ENCODE measurements around the gene ICAM3.
"Not testable (repeated sequence)": the region's sequence is repeated elsewhere in the genome, so short reads cannot be mapped to it uniquely, and the experiment has no call there.

The ICAM3 gene

GRCh38 chr19:10339380-10339960, at the start of gene ICAM3:
TSS of gene ICAM3 (minus strand) at chr19:10339624. CDS start at chr19:10339614, 10 bp downstream.
- peak; percentile 60 for DNase-seq

GRCh38 chr19:10388957-10389356, 49.5 kb upstream of the ICAM3 start:
- DNase-seq: peak; percentile 72

- no peak for DNase-seq
These were observed 45.2 kb upstream of the ICAM3 start for GRCh38 chr19:10384580-10384979.

GRCh38 chr19:10383223-10383499, 43.7 kb upstream of the ICAM3 start:
- not testable (repeated sequence) for DNase-seq

- DNase-seq: peak; percentile 97
These were observed 41.1 kb upstream of the ICAM3 start, which contains the start of gene TYK2 for GRCh38 chr19:10380313-10381102. TSS of gene TYK2 (minus strand) at chr19:10380572. CDS start at chr19:10378406, 2,166 bp downstream.

- no peak for DNase-seq
These were observed 40.5 kb upstream of the ICAM3 start for GRCh38 chr19:10379880-10380312.

GRCh38 chr19:10378124-10378523, 38.7 kb upstream of the ICAM3 start:
- no peak for DNase-seq

GRCh38 chr19:10377140-10377640, 37.8 kb upstream of the ICAM3 start:
- not testable (repeated sequence) for DNase-seq

GRCh38 chr19:10374931-10375330, 35.5 kb upstream of the ICAM3 start:
- DNase-seq: no peak

- DNase-seq: peak; percentile 53
These were observed 33.3 kb upstream of the ICAM3 start for GRCh38 chr19:10372690-10373089.

- DNase-seq: no peak
These were observed 28.8 kb upstream of the ICAM3 start for GRCh38 chr19:10368101-10368803.

- not testable (repeated sequence) for DNase-seq
These were observed 27.6 kb upstream of the ICAM3 start for GRCh38 chr19:10366950-10367512.

- no peak for DNase-seq
These were observed 26.1 kb upstream of the ICAM3 start for GRCh38 chr19:10365518-10365917.

- no peak for DNase-seq
These were observed 25.2 kb upstream of the ICAM3 start for GRCh38 chr19:10364644-10365043.

- no peak for DNase-seq
These were observed 24.4 kb upstream of the ICAM3 start for GRCh38 chr19:10363789-10364281.

- no peak for DNase-seq
These were observed 22.8 kb upstream of the ICAM3 start for GRCh38 chr19:10362259-10362658.

GRCh38 chr19:10361569-10362011, 22.2 kb upstream of the ICAM3 start:
- DNase-seq: no peak

GRCh38 chr19:10356431-10356830, 17.0 kb upstream of the ICAM3 start:
- no peak for DNase-seq

GRCh38 chr19:10353793-10354391, 14.5 kb upstream of the ICAM3 start:
- DNase-seq: peak; percentile 31

- no peak for DNase-seq
These were observed 13.6 kb upstream of the ICAM3 start for GRCh38 chr19:10352764-10353671.

GRCh38 chr19:10346509-10346908, 7.1 kb upstream of the ICAM3 start:
- peak; percentile 61 for DNase-seq

GRCh38 chr19:10344780-10345179, 5.4 kb upstream of the ICAM3 start:
- DNase-seq: no peak
